Mucosa of descending colon (tissue), 3 donors: ENCODE data around the gene CEACAM21. TPM values are rescaled to one million over a fixed set of nuclear protein-coding genes. Genes with fewer than 3 reads are reported as not detected.

Experiments used
- ATAC-seq: fragments of 200-7000 bp; cut with Tn5 transposase; one replicate; pipeline ENCODE4 v1.9.1; 2020; ENCODE audit warnings: mild to moderate bottlenecking, moderate library complexity
- DNase-seq, 3 donors: peaks; one replicate each; pipeline ENCODE4 v3.0.0-alpha.2; 2020
- H3K36me3 ChIP-seq: fragments of 200-600 bp; one replicate; pipeline ENCODE4 v1.8.0; 2021; ENCODE audit warnings: low read depth, mild to moderate bottlenecking
- H3K4me1 ChIP-seq: fragments of 200-600 bp; one replicate; pipeline ENCODE4 v1.8.0; 2021; ENCODE audit warnings: low read depth, mild to moderate bottlenecking
- H3K4me3 ChIP-seq: fragments of 200-600 bp; one replicate; pipeline ENCODE4 v1.8.0; 2021; ENCODE audit warnings: mild to moderate bottlenecking
- H3K9me3 ChIP-seq: fragments of 200-600 bp; one replicate; pipeline ENCODE4 v1.8.0; 2021; ENCODE audit warnings: mild to moderate bottlenecking
- intact Hi-C, 2 donors: fragments of 100-400 bp; cut with DNase I in 1 of 2; cut with micrococcal nuclease in 1 of 2; formaldehyde crosslinking; loops; one replicate each; pipeline versions ENCODE4 v1.11.0 to v1.11.1; 2022; cut with DNase I, micrococcal nuclease
- total RNA-seq, 3 donors: library from RNA; stranded (reverse); fragmentation: NEBNext Ultra II Directional in 2 of 3; extraction: Animal tissue kit (Norgen Biotek cat#: 25700) in 2 of 3; gene quantifications; one replicate each; pipeline versions ENCODE4 v1.2.1 to v1.2.4, GENCODE V29; 2021 to 2023
- TF ChIP-seq, protein P1 (sequence below): fragments of 200-600 bp; IDR thresholded peaks from one replicate; pipeline ENCODE4 v1.8.0; 2022; ENCODE audit warnings: antibody characterized with exemption, mild to moderate bottlenecking
- donor health status: DM: no; HTN: no; CAD: no; lungs with moderate emphysema.
- donor health status: DM: no; HTN: no; CAD: no.
- donor health status: DM: no; HTN: yes; CAD: no.

Gene CEACAM21
- total RNA-seq, 3 donors from 2014 or later: 1.4 to 2.1 (median 1.9) TPM

DNA sequence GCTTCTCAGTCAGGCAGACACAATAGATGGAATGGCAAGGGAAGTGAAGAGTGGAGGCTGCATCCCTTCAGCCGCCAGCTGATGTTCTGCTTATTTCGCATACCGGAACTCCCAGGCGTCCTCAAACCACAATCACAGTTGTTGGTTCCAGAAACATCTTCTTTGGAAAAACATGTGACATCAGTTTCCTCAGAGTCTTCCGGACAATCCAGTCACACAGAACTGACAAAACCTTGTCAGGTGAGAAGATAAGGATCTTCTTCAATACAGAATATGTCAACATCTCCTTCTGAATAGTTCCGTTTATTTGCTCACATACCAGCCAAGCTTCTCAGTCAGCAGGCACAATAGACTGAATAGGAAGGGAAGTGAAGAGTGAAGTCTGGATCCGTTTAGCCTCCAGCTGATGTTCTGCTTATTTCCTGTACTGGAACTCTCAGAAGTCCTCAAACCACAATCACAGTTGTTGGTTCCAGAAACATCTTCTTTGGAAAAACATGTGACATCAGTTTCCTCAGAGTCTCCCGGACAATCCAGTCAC is 45.1 kb upstream of the CEACAM21 start:
- intact Hi-C loops: no loop called here
- Histone ChIP-seq H3K9me3 (no peaks in the 10 kb centered on the region), H3K4me1 (peaks cover 7% of the 10 kb centered on the region), H3K4me3 (no peak overlapping the region), H3K36me3 (no peaks in the 10 kb centered on the region)
- peak; percentile 30 for ATAC-seq
- DNase-seq: no peak
- TF ChIP-seq, protein P1, sequence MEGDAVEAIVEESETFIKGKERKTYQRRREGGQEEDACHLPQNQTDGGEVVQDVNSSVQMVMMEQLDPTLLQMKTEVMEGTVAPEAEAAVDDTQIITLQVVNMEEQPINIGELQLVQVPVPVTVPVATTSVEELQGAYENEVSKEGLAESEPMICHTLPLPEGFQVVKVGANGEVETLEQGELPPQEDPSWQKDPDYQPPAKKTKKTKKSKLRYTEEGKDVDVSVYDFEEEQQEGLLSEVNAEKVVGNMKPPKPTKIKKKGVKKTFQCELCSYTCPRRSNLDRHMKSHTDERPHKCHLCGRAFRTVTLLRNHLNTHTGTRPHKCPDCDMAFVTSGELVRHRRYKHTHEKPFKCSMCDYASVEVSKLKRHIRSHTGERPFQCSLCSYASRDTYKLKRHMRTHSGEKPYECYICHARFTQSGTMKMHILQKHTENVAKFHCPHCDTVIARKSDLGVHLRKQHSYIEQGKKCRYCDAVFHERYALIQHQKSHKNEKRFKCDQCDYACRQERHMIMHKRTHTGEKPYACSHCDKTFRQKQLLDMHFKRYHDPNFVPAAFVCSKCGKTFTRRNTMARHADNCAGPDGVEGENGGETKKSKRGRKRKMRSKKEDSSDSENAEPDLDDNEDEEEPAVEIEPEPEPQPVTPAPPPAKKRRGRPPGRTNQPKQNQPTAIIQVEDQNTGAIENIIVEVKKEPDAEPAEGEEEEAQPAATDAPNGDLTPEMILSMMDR: no peak

DNA sequence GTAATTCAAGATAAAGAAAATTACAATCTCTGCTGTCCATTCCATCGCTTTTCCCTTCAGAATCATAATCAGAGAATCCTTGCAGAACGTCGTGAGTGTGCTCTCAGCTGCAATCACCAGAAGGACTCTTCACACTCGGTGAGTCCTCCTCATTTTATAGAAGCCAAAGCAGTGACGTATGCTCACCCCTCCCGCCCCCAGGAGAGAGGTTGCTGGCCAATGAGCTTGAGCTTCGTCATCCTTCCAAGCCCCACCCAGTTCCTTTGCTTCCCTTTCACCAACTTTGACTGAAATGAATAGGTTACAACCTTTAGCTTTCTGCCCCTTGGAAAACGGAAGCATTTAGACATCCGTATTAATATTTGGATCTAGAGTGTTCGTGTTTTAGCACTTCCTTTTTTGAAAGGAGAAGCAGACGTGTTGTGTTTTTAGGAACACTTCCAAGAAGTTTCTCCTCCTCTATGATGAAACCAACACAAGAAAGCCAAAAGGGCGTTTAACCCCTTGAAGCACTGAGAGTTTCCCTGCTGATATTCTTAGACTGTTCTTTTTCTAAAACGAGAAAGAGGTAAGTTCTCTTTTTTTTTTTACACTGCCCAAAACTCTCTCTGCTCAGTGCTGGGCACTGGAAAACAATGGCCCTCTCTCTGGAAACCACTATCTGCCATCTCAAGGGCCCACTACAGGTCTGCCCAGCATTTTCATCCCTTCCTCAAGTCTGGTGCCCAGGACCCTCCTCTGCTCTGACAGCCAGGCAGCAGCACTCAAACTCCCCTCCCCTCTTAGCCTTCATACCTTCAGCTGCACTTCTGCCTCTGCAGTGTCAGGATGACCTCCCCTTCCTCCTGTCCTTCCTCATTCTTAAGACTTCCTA is 44.3 kb upstream of the CEACAM21 start:
- no peaks in the 10 kb centered on the region for H3K36me3 ChIP-seq
- peak; percentile 49 to 78 (median 68) for DNase-seq
- ATAC-seq: peak; percentile 90
- TF ChIP-seq, protein P1: no peak
- no peak overlapping the region for H3K4me3 ChIP-seq
- intact Hi-C loops: no loop called here
- no peaks in the 10 kb centered on the region for H3K9me3 ChIP-seq
- peaks cover 7% of the 10 kb centered on the region for H3K4me1 ChIP-seq

DNA sequence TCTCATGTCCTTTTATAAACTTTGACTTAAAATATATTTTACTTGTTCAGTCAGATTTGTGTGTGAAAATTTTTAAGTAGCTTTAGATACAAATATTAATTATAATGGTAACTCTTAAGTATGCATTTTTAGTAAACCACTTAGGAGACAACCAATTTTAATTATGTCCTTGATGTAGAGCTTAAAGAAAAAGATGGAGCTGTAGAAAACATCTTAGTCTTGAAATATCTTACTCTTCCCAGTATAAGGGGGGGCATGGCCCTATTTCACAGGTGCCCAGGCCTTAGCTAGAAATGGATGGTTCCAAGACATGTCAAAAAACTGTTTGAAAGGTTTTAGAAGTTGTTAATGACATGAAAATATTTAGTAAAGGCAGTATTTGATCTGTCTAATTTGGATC is 43.4 kb upstream of the CEACAM21 start:
- H3K4me1 ChIP-seq: peaks cover 7% of the 10 kb centered on the region
- no peak for DNase-seq
- no peak overlapping the region for H3K4me3 ChIP-seq
- H3K9me3 ChIP-seq: no peaks in the 10 kb centered on the region
- ATAC-seq: no peak
- TF ChIP-seq, protein P1: no peak
- H3K36me3 ChIP-seq: no peaks in the 10 kb centered on the region
- intact Hi-C loops: no loop called here

DNA sequence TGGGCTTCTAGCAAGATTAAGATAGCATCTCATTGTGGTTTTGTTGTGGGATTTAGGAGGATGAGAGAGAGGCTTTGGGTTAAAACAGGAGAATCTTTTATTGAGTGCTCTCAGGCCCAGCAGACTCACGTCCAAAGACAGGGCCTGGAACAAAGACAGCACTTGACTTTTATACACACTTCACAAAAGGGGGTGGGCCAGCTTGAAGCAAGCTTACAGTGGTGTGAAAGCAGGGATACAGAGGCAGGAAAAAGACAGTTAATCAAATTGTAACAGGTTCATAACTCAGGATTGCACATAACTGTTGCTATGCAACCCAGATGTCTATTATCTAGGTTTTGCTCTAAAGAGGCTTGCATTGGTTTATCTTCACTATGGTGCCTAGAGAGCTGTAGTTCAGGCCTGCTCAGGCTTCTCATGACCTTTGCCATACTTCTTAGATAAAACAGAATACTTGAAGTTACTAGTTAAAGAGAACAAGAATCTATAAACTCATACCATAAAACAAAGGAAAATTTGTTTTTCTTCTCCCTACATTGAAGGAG is 42.2 kb upstream of the CEACAM21 start:
- H3K4me3 ChIP-seq: no peak overlapping the region
- no peak for ATAC-seq
- intact Hi-C loops: no loop called here
- no peaks in the 10 kb centered on the region for H3K36me3 ChIP-seq
- no peak for DNase-seq
- TF ChIP-seq, protein P1: no peak
- no peaks in the 10 kb centered on the region for H3K9me3 ChIP-seq
- H3K4me1 ChIP-seq: peaks cover 7% of the 10 kb centered on the region

DNA sequence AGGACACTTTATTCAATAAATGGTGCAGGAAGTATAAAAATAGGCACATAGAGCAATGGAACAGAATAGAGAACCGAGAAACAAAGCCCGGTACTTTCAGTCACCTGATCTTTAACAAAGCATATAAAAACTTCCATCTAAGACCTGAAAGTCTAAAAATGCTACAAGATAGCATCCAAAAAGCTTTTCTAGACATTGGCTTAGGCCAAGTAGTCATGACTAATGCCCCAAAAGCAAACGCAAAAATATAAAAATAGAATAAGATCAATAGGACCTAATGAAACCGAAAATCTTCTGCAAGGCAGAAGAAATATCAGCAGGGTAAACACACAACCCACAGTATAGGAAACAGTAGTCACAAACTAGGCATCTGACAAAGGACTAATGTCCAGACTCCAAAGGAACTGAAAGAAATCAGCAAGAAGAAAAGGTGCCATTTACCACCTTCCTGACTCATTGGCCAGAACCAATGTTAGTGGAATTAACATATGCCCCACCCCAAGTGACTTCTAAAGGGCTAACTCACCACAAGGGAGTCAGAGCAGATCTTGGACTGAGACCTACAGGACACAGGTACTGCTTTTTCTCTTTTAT is 40.8 kb upstream of the CEACAM21 start:
- intact Hi-C loops: no loop called here
- Histone ChIP-seq H3K4me1 (peaks cover 7% of the 10 kb centered on the region), H3K4me3 (no peak overlapping the region), H3K9me3 (no peaks in the 10 kb centered on the region), H3K36me3 (no peaks in the 10 kb centered on the region)
- TF ChIP-seq, protein P1: no peak
- DNase-seq: no peak
- peak; percentile 42 for ATAC-seq
